PC-3 (cell line): ENCODE results near the gene LMO7. TPM values are rescaled to one million over a fixed set of nuclear protein-coding genes. Genes with fewer than 3 reads are reported as not detected.

Experiments used
- ATAC-seq: fragments of 200-7000 bp; cut with Tn5 transposase; 2 replicates; pipeline ENCODE4 v1.9.1; 2020; ENCODE audit warnings: mild to moderate bottlenecking, moderate library complexity
- BruUV-seq: library from RNA; stranded (reverse); fragments of 400-500 nt; replicated peaks from 2 replicates; lab custom pipeline; 2021; lab: Mats Ljungman, UMichigan
- CTCF ChIA-PET: fragments of 300-600 bp; sonication (Branson Sonifier 250); formaldehyde crosslinking; loops from one replicate; lab custom pipeline; 2022; ENCODE audit warnings: antibody characterized with exemption; lab: Charles Lee
- POLR2A ChIA-PET: fragments of 300-600 bp; sonication (Branson Sonifier 250); formaldehyde crosslinking; loops from one replicate; lab custom pipeline; 2022; ENCODE audit warnings: antibody characterized with exemption; ENCODE audit not compliant: unreplicated experiment; lab: Charles Lee
- DNase-seq: peaks from one replicate; pipeline ENCODE4 v3.0.0-alpha.2; 2015
- H2AFZ ChIP-seq: fragments of 300-600 bp; sonication (generic); 2 replicates; pipeline ENCODE4 v1.6.0; 2016; ENCODE audit warnings: antibody characterized with exemption, low read length
- H3F3A ChIP-seq: fragments of 300-600 bp; sonication (generic); one replicate; pipeline ENCODE4 v1.6.0; 2017; ENCODE audit warnings: antibody characterized with exemption, low read length, control low read depth, mild to moderate bottlenecking; ENCODE audit not compliant: unreplicated experiment
- H3K27ac ChIP-seq: fragments of 300-600 bp; sonication (generic); 2 replicates; pipeline ENCODE4 v1.5.1; 2016; ENCODE audit warnings: mild to moderate bottlenecking, low read length
- H3K27me3 ChIP-seq: fragments of 300-600 bp; sonication (generic); 2 replicates; pipeline ENCODE4 v1.6.1; 2016; ENCODE audit warnings: low read length, mixed read lengths
- H3K36me3 ChIP-seq: fragments of 300-600 bp; sonication (generic); 2 replicates; pipeline ENCODE4 v1.6.1; 2016; ENCODE audit warnings: low read depth, mixed run types, low read length, mixed read lengths
- H3K4me1 ChIP-seq: fragments of 300-600 bp; sonication (generic); 2 replicates; pipeline ENCODE4 v1.5.1; 2016; ENCODE audit warnings: low read length; ENCODE audit not compliant: insufficient read depth
- H3K4me2 ChIP-seq: fragments of 300-600 bp; sonication (generic); 2 replicates; pipeline ENCODE4 v1.6.0; 2016; ENCODE audit warnings: low read length
- H3K4me3 ChIP-seq: fragments of 300-600 bp; sonication (generic); 2 replicates; pipeline ENCODE4 v1.5.1; 2016; ENCODE audit warnings: mild to moderate bottlenecking, low read length, mixed read lengths
- H3K79me2 ChIP-seq: fragments of 300-600 bp; sonication (generic); 2 replicates; pipeline ENCODE4 v1.6.1; 2017; ENCODE audit warnings: low read length, mixed read lengths
- H3K9ac ChIP-seq: fragments of 300-600 bp; sonication (generic); 2 replicates; pipeline ENCODE4 v1.6.0; 2016; ENCODE audit warnings: mild to moderate bottlenecking, low read length
- H3K9me2 ChIP-seq: fragments of 300-600 bp; sonication (generic); replicated peaks from 2 replicates; pipeline ENCODE4 v1.6.1; 2016; ENCODE audit warnings: mixed run types, low read length, mixed read lengths
- H3K9me3 ChIP-seq: fragments of 300-600 bp; sonication (generic); 2 replicates; pipeline ENCODE4 v1.6.1; 2016; ENCODE audit warnings: low read length, mixed read lengths
- H4K20me1 ChIP-seq: fragments of 300-600 bp; sonication (generic); 2 replicates; pipeline ENCODE4 v1.6.1; 2016; ENCODE audit warnings: low read length, mixed read lengths
- CTCF ChIP-seq: fragments of 300-600 bp; sonication (generic); conservative IDR thresholded peaks from 2 replicates; pipeline ENCODE4 v1.5.1; 2017; ENCODE audit warnings: antibody characterized with exemption, low read depth, mild to moderate bottlenecking, low read length
- EZH2 ChIP-seq: fragments of 300-600 bp; sonication (generic); IDR thresholded peaks from one replicate; pipeline ENCODE4 v1.6.1; 2017; ENCODE audit warnings: antibody characterized with exemption, mild to moderate bottlenecking, low read length; ENCODE audit not compliant: unreplicated experiment
- EZH2phosphoT487 ChIP-seq: fragments of 300-600 bp; sonication (generic); IDR thresholded peaks from 2 replicates; pipeline ENCODE4 v1.6.1; 2018; ENCODE audit warnings: mild to moderate bottlenecking, antibody characterized with exemption, low read length, borderline replicate concordance
- intact Hi-C: fragments of 100-400 bp; cut with micrococcal nuclease; formaldehyde crosslinking; loops from 2 replicates; pipeline ENCODE4 v1.9.0; 2023
- total RNA-seq: library from RNA; depleted of rRNA; stranded (reverse); fragments of >200 nt; gene quantifications from 2 replicates; pipeline ENCODE4 v1.2.3, GENCODE V29; 2014

LMO7 gene
- total RNA-seq, 1 experiment from 2014 or later: 83.6 TPM

- H3K27ac ChIP-seq: peak overlapping the region; percentile 100
- H3K9me2 ChIP-seq: no peaks in the 10 kb centered on the region
- no peaks in the 10 kb centered on the region for H3K27me3 ChIP-seq
- H3K79me2 ChIP-seq: peaks cover 64% of the 10 kb centered on the region
- no peaks in the 10 kb centered on the region for H3K9me3 ChIP-seq
- H3K4me3 ChIP-seq: no peak overlapping the region
- H3K4me1 ChIP-seq: peaks cover 31% of the 10 kb centered on the region
- no peaks in the 10 kb centered on the region for H4K20me1 ChIP-seq
- H3K36me3 ChIP-seq: no peaks in the 10 kb centered on the region
- intact Hi-C loops: loop anchor here (5.0 to 10.0 kb wide), 2 partner anchors 787 to 1220 kb away; no protein-coding TSS in a partner anchor
- peak overlapping the region; percentile 73 for H2AFZ ChIP-seq
- no peak for TF ChIP-seq EZH2
- TF ChIP-seq CTCF: peak; percentile 49
- no peak for TF ChIP-seq EZH2phosphoT487
- peak; percentile 81 for ATAC-seq
- ChIA-PET CTCF (interaction anchor here (0.6 kb wide), 1 partner anchor 151 kb away, joined by 3 read pairs; no protein-coding TSS in a partner anchor), POLR2A (no interaction called here)
- H3K4me2 ChIP-seq: peak overlapping the region; percentile 56
- H3K9ac ChIP-seq: peak overlapping the region; percentile 53
- H3F3A ChIP-seq: peaks cover 4% of the 10 kb centered on the region
- peak; percentile 71 for DNase-seq
- no TSS peak for BruUV-seq
These were observed 49.1 kb downstream of the LMO7 start for GRCh38 chr13:75685239-75685697.

- POLR2A ChIA-PET: no interaction called here
- no peaks in the 10 kb centered on the region for H3K9me3 ChIP-seq
- intact Hi-C loops: loop anchor here (2.0 to 10.0 kb wide), 3 partner anchors 184 to 1218 kb away; no protein-coding TSS in a partner anchor
- CTCF ChIA-PET: interaction anchor here (0.6 kb wide), 2 partner anchors 9 to 73 kb away, joined by 3 read pairs; no protein-coding TSS in a partner anchor
- no TSS peak for BruUV-seq
- peaks cover 45% of the 10 kb centered on the region for H3K4me1 ChIP-seq
- H3K4me3 ChIP-seq: no peak overlapping the region
- ATAC-seq (peak; percentile 8), DNase-seq (peak; percentile 73)
- H3K9me2 ChIP-seq: no peaks in the 10 kb centered on the region
- H4K20me1 ChIP-seq: no peaks in the 10 kb centered on the region
- no peaks in the 10 kb centered on the region for H3K36me3 ChIP-seq
- no peak overlapping the region for H3K4me2 ChIP-seq
- no peak for TF ChIP-seq EZH2
- no peak for TF ChIP-seq EZH2phosphoT487
- peak; percentile 67 for TF ChIP-seq CTCF
- H2AFZ ChIP-seq: no peak overlapping the region
- H3F3A ChIP-seq: peaks cover 6% of the 10 kb centered on the region
- peak overlapping the region; percentile 100 for H3K27ac ChIP-seq
- H3K9ac ChIP-seq: peak overlapping the region; percentile 10; the same call in 1 of the 2 replicates
- no peaks in the 10 kb centered on the region for H3K27me3 ChIP-seq
- peaks cover 62% of the 10 kb centered on the region for H3K79me2 ChIP-seq
These were observed 51.1 kb downstream of the LMO7 start for GRCh38 chr13:75687150-75687763.

- Histone ChIP-seq H3K27me3 (no peaks in the 10 kb centered on the region), H4K20me1 (no peaks in the 10 kb centered on the region), H3K27ac (peak overlapping the region; percentile 100), H3K9me2 (no peaks in the 10 kb centered on the region), H2AFZ (no peak overlapping the region), H3K4me1 (peaks cover 46% of the 10 kb centered on the region), H3K9ac (peak overlapping the region; percentile 87), H3K9me3 (no peaks in the 10 kb centered on the region), H3K79me2 (peaks cover 72% of the 10 kb centered on the region), H3F3A (peaks cover 6% of the 10 kb centered on the region), H3K4me3 (no peak overlapping the region), H3K4me2 (no peak overlapping the region), H3K36me3 (no peaks in the 10 kb centered on the region)
- POLR2A ChIA-PET: no interaction called here
- BruUV-seq: no TSS peak
- ATAC-seq (no peak), DNase-seq (no peak)
- TF ChIP-seq EZH2phosphoT487 (no peak), CTCF (no peak), EZH2 (no peak)
- CTCF ChIA-PET: no interaction called here
- intact Hi-C loops: loop anchor here (2.0 to 10.0 kb wide), 5 partner anchors 15 to 1215 kb away; no protein-coding TSS in a partner anchor
These were observed 53.6 kb downstream of the LMO7 start for GRCh38 chr13:75689686-75690085.
